Measurements from ENCODE around the gene CAND2.

DNA sequence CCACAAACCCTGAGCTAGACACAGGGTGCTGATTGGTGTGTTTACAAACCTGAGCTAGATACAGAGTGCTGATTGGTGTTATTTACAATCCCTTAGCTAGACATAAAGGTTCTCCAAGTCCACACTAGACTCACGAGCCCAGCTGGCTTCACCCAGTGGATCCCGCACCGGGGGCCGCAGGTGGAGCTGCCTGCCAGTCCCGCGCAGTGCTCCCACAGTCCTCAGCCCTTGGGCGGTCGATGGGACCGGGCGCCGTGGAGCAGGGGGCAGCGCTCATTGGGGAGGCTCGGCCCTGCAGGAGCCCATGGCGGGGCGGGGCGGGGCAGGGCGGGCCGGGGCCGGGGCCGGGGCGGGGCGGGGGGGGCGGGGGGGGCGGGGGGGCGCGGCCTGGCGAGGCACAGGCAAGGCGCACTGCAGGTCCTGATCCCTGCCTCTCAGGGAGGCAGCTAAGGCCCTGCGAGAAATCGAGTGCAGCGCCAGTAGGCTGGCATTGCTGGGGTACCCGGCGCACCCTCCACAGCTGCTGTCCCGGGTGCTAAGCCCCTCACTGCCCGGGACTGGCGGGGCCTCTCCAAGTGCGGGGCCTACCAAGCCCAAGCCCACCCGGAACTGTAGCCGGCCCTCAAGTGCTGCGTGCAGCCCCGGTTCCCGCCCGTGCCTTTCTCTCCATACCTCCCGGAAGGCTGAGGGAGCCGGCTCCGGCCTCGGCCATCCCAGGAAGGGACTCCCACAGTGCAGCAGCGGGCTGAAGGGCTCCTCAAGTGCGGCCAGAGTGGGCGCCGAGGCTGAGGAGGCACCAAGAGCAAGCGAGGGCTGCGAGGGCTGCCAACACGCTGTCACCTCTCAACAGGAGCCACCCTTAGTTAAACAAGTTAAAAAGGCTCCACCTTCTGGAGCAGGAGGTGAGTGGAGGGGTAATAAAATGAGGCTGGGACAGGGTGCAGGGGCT lies 27.6 kb upstream of the CAND2 start:
- TF ChIP-seq, protein P1, sequence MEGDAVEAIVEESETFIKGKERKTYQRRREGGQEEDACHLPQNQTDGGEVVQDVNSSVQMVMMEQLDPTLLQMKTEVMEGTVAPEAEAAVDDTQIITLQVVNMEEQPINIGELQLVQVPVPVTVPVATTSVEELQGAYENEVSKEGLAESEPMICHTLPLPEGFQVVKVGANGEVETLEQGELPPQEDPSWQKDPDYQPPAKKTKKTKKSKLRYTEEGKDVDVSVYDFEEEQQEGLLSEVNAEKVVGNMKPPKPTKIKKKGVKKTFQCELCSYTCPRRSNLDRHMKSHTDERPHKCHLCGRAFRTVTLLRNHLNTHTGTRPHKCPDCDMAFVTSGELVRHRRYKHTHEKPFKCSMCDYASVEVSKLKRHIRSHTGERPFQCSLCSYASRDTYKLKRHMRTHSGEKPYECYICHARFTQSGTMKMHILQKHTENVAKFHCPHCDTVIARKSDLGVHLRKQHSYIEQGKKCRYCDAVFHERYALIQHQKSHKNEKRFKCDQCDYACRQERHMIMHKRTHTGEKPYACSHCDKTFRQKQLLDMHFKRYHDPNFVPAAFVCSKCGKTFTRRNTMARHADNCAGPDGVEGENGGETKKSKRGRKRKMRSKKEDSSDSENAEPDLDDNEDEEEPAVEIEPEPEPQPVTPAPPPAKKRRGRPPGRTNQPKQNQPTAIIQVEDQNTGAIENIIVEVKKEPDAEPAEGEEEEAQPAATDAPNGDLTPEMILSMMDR (conservative IDR thresholded peaks at IDR 0.05; ENCODE audit: low read depth in 2 of 2) = peak; percentile 11 to 42; a peak in 2 of 4 replicates
- no peak for TF ChIP-seq JUNB (IDR thresholded peaks at IDR 0.05; ENCODE audit: unreplicated experiment)
- TF ChIP-seq POLR2AphosphoS5 (IDR thresholded peaks at IDR 0.05; ENCODE audit: low read depth) = no peak
- no peak for TF ChIP-seq CREB1 (CRISPR knock-in tag; IDR thresholded peaks at IDR 0.05; ENCODE audit: low read depth)
- TF ChIP-seq, protein P2, sequence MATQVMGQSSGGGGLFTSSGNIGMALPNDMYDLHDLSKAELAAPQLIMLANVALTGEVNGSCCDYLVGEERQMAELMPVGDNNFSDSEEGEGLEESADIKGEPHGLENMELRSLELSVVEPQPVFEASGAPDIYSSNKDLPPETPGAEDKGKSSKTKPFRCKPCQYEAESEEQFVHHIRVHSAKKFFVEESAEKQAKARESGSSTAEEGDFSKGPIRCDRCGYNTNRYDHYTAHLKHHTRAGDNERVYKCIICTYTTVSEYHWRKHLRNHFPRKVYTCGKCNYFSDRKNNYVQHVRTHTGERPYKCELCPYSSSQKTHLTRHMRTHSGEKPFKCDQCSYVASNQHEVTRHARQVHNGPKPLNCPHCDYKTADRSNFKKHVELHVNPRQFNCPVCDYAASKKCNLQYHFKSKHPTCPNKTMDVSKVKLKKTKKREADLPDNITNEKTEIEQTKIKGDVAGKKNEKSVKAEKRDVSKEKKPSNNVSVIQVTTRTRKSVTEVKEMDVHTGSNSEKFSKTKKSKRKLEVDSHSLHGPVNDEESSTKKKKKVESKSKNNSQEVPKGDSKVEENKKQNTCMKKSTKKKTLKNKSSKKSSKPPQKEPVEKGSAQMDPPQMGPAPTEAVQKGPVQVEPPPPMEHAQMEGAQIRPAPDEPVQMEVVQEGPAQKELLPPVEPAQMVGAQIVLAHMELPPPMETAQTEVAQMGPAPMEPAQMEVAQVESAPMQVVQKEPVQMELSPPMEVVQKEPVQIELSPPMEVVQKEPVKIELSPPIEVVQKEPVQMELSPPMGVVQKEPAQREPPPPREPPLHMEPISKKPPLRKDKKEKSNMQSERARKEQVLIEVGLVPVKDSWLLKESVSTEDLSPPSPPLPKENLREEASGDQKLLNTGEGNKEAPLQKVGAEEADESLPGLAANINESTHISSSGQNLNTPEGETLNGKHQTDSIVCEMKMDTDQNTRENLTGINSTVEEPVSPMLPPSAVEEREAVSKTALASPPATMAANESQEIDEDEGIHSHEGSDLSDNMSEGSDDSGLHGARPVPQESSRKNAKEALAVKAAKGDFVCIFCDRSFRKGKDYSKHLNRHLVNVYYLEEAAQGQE (IDR thresholded peaks at IDR 0.05; ENCODE audit: unreplicated experiment) = no peak
- TF ChIP-seq EZH2 (IDR thresholded peaks at IDR 0.05; ENCODE audit: low read depth, unreplicated experiment) = no peak
- TF ChIP-seq, protein P3, sequence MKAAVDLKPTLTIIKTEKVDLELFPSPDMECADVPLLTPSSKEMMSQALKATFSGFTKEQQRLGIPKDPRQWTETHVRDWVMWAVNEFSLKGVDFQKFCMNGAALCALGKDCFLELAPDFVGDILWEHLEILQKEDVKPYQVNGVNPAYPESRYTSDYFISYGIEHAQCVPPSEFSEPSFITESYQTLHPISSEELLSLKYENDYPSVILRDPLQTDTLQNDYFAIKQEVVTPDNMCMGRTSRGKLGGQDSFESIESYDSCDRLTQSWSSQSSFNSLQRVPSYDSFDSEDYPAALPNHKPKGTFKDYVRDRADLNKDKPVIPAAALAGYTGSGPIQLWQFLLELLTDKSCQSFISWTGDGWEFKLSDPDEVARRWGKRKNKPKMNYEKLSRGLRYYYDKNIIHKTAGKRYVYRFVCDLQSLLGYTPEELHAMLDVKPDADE (IDR thresholded peaks at IDR 0.05) = no peak
- TF ChIP-seq ZNF331 (CRISPR knock-in tag; IDR thresholded peaks at IDR 0.05; ENCODE audit: low read depth) = no peak
- no peak for TF ChIP-seq EZH2phosphoT487 (IDR thresholded peaks at IDR 0.05; ENCODE audit: unreplicated experiment)
